ENCODE results near the gene TNRC6B.

GRCh38 chr22:40231618-40232313 is 54.0 kb downstream of the TNRC6B start:
- TF ChIP-seq HDGF (IDR thresholded peaks at IDR 0.05; ENCODE audit: borderline replicate concordance): no peak
- no peak for TF ChIP-seq ARNT (IDR thresholded peaks at IDR 0.05)
- no peak for TF ChIP-seq SP1 (IDR thresholded peaks at IDR 0.05)
- TF ChIP-seq ZNF384 (IDR thresholded peaks at IDR 0.05): no peak
- TF ChIP-seq FOXK2 (IDR thresholded peaks at IDR 0.05): no peak
- TF ChIP-seq CTBP1 (IDR thresholded peaks at IDR 0.05; ENCODE audit: borderline replicate concordance): no peak
- TF ChIP-seq TARDBP (IDR thresholded peaks at IDR 0.05): no peak
- no peak for TF ChIP-seq FOXM1 (IDR thresholded peaks at IDR 0.05; ENCODE audit: borderline replicate concordance)

Data from HEK293T (cell line).